Uterus (tissue), 4 donors: Measurements from ENCODE around the gene CCDC171. TPM values are rescaled to one million over a fixed set of nuclear protein-coding genes. Genes with fewer than 3 reads are reported as not detected.

ENCODE experiments used
- DNase-seq, 2 donors: peaks; one replicate each; pipeline ENCODE4 v3.0.0-alpha.2; 2019 to 2020
- H3K27ac ChIP-seq, 2 donors: fragments of 200-600 bp; sonication (generic); 1 replicate in 1 of 2; 2 replicates in 1 of 2; pipeline ENCODE4 v1.5.1; 2016 to 2018
- H3K27me3 ChIP-seq, 2 donors: fragments of 200-600 bp; sonication (generic); one replicate each; pipeline ENCODE4 v1.5.1; 2018 to 2019; ENCODE audit warnings: control low read depth in 1 of 2
- H3K36me3 ChIP-seq, 2 donors: fragments of 200-600 bp; sonication (generic); one replicate each; pipeline ENCODE4 v1.5.1; 2019; ENCODE audit warnings: control low read depth in 1 of 2
- H3K4me1 ChIP-seq, 2 donors: fragments of 200-600 bp; sonication (generic); one replicate each; pipeline ENCODE4 v1.5.1; 2018 to 2019; ENCODE audit warnings: control low read depth in 1 of 2
- H3K4me3 ChIP-seq, 2 donors: fragments of 200-600 bp; sonication (generic); 1 replicate in 1 of 2; 2 replicates in 1 of 2; pipeline ENCODE4 v1.5.1; 2018 to 2019; ENCODE audit warnings: mild to moderate bottlenecking in 1 of 2
- H3K9me3 ChIP-seq, 2 donors: fragments of 200-600 bp; sonication (generic); one replicate each; pipeline ENCODE4 v1.5.1; 2019; ENCODE audit warnings: control low read depth in 1 of 2
- POLR2A ChIP-seq, 2 donors: fragments of 450-650 bp; IDR thresholded peaks; one replicate each; pipeline ENCODE4 v1.6.1; 2016; ENCODE audit warnings: antibody characterized with exemption in 2 of 2, mild to moderate bottlenecking in 1 of 2, moderate library complexity in 1 of 2
- intact Hi-C: fragments of 100-400 bp; cut with DNase I; formaldehyde crosslinking; loops from one replicate; pipeline ENCODE4 v1.15.1; 2023; ENCODE audit warnings: low total_unique reads
- total RNA-seq, 4 donors: library from RNA; depleted of rRNA in 3 of 4; stranded (reverse); fragments of >200 nt in 3 of 4; gene quantifications; one replicate each; pipeline versions ENCODE4 v1.1.0 to v1.2.4, GENCODE V29; 2014 to 2023
- TF ChIP-seq, protein P1 (sequence below), 4 experiments: fragments of 200-600 bp in 2 of 4; fragments of 450-650 bp in 2 of 4; sonication (generic) in 2 of 4; IDR thresholded peaks; one replicate each; pipeline ENCODE4 v1.5.1; 2016 to 2019; ENCODE audit warnings: antibody characterized with exemption in 4 of 4, mild to moderate bottlenecking in 2 of 4, moderate library complexity in 1 of 4
- donor health status: DM: yes; HTN: yes; CAD: no.

CCDC171 gene
- total RNA-seq, 4 donors from 2014 or later, result 15.6 to 45.6 (median 26.4) TPM

DNA sequence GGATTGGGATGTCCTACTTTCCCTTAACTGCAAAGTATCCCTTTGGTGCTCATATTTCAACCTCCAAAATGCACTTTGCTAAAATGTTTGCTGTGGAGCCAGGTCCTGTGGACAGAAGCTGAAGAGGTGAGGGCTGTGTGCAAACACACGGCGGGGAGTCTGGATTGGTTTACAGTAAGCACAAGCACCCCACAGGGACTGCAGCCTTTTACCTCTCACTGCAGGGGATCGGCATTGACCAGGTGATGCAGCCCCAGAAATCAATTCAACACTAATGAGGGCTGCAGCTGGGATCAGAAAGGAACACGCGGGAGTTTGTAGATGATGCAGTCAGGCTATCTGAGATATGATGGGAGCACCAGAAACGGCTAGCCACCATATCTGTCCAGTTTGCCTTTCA, 450.9 kb downstream of the CCDC171 start:
- no peaks in the 10 kb centered on the region for H3K36me3 ChIP-seq
- TF ChIP-seq POLR2A (IDR thresholded peaks at IDR 0.05), result no peak
- TF ChIP-seq, protein P1, sequence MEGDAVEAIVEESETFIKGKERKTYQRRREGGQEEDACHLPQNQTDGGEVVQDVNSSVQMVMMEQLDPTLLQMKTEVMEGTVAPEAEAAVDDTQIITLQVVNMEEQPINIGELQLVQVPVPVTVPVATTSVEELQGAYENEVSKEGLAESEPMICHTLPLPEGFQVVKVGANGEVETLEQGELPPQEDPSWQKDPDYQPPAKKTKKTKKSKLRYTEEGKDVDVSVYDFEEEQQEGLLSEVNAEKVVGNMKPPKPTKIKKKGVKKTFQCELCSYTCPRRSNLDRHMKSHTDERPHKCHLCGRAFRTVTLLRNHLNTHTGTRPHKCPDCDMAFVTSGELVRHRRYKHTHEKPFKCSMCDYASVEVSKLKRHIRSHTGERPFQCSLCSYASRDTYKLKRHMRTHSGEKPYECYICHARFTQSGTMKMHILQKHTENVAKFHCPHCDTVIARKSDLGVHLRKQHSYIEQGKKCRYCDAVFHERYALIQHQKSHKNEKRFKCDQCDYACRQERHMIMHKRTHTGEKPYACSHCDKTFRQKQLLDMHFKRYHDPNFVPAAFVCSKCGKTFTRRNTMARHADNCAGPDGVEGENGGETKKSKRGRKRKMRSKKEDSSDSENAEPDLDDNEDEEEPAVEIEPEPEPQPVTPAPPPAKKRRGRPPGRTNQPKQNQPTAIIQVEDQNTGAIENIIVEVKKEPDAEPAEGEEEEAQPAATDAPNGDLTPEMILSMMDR (IDR thresholded peaks at IDR 0.05), result no peak
- no peak overlapping the region for H3K27ac ChIP-seq
- H3K4me3 ChIP-seq, result no peak overlapping the region
- H3K4me1 ChIP-seq, result no peaks in the 10 kb centered on the region
- no peaks in the 10 kb centered on the region for H3K9me3 ChIP-seq
- DNase-seq, result no peak
- H3K27me3 ChIP-seq, result no peaks in the 10 kb centered on the region
- intact Hi-C loops, result no loop called here

DNA sequence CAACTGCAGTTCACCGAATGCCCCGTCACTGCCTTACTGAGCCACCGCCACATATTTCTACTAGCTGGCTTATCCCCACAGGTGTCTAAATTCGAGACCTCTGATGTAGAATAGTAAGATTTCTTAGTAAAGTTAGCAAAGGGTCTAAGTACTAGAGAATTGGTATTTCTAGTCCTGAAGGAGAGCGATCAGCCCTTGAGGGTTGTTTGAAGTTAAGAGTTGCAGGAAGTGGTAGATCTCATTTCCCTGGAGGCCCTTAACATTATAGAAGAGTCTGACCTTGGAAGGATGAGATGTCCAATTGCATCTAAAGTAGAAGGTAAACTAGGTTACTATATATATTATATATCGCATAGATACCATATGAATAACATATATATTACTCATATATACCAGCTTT, 451.8 kb downstream of the CCDC171 start:
- TF ChIP-seq POLR2A (IDR thresholded peaks at IDR 0.05), result no peak
- TF ChIP-seq, protein P1 (IDR thresholded peaks at IDR 0.05), result no peak
- H3K4me3 ChIP-seq, result no peak overlapping the region
- H3K27me3 ChIP-seq, result no peaks in the 10 kb centered on the region
- no peaks in the 10 kb centered on the region for H3K4me1 ChIP-seq
- DNase-seq, result no peak
- intact Hi-C loops, result no loop called here
- H3K27ac ChIP-seq, result no peak overlapping the region
- no peaks in the 10 kb centered on the region for H3K36me3 ChIP-seq
- no peaks in the 10 kb centered on the region for H3K9me3 ChIP-seq

DNA sequence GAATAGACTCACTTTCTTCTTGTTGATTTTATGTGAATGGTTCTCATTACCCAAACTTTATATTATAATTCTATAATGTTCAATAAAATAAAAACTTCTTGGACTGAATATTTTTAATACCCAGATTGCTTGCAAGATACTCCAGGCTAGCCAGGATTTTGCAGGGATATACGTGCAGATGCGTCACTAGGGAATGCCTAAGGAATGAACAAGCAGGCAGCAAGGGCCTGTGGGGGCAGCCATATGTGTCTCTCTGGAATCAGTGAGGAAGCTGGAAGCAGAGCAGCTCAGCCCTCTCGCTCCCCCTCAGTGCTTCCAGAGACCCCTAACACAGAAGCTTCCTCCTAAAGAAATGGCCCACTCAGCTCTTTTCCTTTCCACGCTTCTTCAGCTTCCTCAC, 457.4 kb downstream of the CCDC171 start:
- Histone ChIP-seq H3K4me3 (no peak overlapping the region), H3K9me3 (no peaks in the 10 kb centered on the region), H3K27ac (no peak overlapping the region), H3K4me1 (no peaks in the 10 kb centered on the region), H3K27me3 (no peaks in the 10 kb centered on the region), H3K36me3 (no peaks in the 10 kb centered on the region)
- no peak for DNase-seq
- TF ChIP-seq, protein P1 (IDR thresholded peaks at IDR 0.05), result no peak
- no peak for TF ChIP-seq POLR2A (IDR thresholded peaks at IDR 0.05)
- intact Hi-C loops, result no loop called here

DNA sequence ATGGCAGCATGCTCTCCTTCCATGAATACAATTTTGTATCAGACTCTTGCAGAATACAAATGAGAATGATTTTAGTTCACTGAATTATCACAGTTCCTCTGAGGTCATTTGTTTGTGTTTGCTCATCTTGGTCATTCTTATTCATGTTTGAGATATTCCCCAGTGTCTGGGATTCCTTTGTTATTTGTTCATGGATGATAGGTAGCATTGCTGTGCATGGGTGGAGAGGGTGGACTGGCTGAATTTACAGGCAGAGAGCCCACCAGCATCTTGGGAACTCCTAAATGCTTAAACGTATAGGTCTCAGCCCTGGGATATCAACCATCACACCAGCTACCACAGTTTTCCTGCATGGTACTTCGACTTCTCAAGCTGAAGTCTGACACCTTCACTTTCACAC, 459.8 kb downstream of the CCDC171 start:
- no peak for TF ChIP-seq POLR2A (IDR thresholded peaks at IDR 0.05)
- TF ChIP-seq, protein P1 (IDR thresholded peaks at IDR 0.05), result no peak
- H3K36me3 ChIP-seq, result no peaks in the 10 kb centered on the region
- H3K9me3 ChIP-seq, result no peaks in the 10 kb centered on the region
- no peaks in the 10 kb centered on the region for H3K27me3 ChIP-seq
- H3K4me3 ChIP-seq, result no peak overlapping the region
- H3K27ac ChIP-seq, result no peak overlapping the region
- no peak for DNase-seq
- intact Hi-C loops, result no loop called here
- no peaks in the 10 kb centered on the region for H3K4me1 ChIP-seq

DNA sequence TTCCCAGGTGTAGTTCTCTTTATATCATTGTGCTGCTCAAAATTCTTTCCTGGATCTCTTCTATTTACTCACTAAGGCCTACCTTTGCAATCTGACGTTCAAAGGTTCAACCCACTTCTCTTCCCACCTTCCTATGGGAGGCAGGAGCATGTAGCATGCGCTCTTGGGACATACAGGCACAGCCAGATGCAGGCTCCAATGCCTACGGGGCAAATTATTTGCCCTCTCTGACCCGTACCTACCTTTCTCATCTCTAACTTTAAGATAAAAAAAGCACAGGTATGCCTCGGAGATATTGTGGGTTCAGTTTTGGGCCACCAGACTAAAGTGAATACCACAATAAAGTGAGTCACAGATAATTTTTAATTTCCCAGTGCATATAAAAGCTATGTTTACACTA, 460.5 kb downstream of the CCDC171 start:
- no peak for DNase-seq
- TF ChIP-seq, protein P1 (IDR thresholded peaks at IDR 0.05), result no peak
- TF ChIP-seq POLR2A (IDR thresholded peaks at IDR 0.05), result no peak
- Histone ChIP-seq H3K36me3 (no peaks in the 10 kb centered on the region), H3K4me3 (no peak overlapping the region), H3K27ac (no peak overlapping the region), H3K27me3 (no peaks in the 10 kb centered on the region), H3K9me3 (no peaks in the 10 kb centered on the region), H3K4me1 (no peaks in the 10 kb centered on the region)
- intact Hi-C loops, result no loop called here
